HG02759 (cell line): Measurements from ENCODE around the gene LLGL2.
A peak's percentile ranks its signal among the peaks of the same experiment; 100 is the strongest.
"Not testable (repeated sequence)": the region's sequence is repeated elsewhere in the genome, so short reads cannot be mapped to it uniquely, and the experiment has no call there.

Experiments used
- ATAC-seq: cut with Tn5 transposase; IDR thresholded peaks from one replicate; pipeline ENCODE4 v1.9.1; 2021; ENCODE audit warnings: mild to moderate bottlenecking, moderate library complexity; ENCODE audit not compliant: unreplicated experiment

LLGL2 gene

GRCh38 chr17:75588596-75589011, 63.1 kb downstream of the LLGL2 start:
- peak; percentile 23 for ATAC-seq

GRCh38 chr17:75589012-75589918, 63.8 kb downstream of the LLGL2 start:
- peak; percentile 86 for ATAC-seq

- ATAC-seq = no peak
Measured at GRCh38 chr17:75589919-75590303, 64.4 kb downstream of the LLGL2 start.

GRCh38 chr17:75590314-75590761, 64.8 kb downstream of the LLGL2 start:
- ATAC-seq = no peak

GRCh38 chr17:75590849-75591721, 65.6 kb downstream of the LLGL2 start:
- ATAC-seq = no peak

- no peak for ATAC-seq
Measured at GRCh38 chr17:75591722-75592302, 66.3 kb downstream of the LLGL2 start.

GRCh38 chr17:75592348-75593020, 67.0 kb downstream of the LLGL2 start:
- ATAC-seq = no peak

GRCh38 chr17:75593430-75593829, 67.9 kb downstream of the LLGL2 start:
- ATAC-seq = not testable (repeated sequence)

- ATAC-seq = no peak
Measured at GRCh38 chr17:75594499-75595283, 69.2 kb downstream of the LLGL2 start.

GRCh38 chr17:75595284-75595919, 69.9 kb downstream of the LLGL2 start:
- no peak for ATAC-seq

- no peak for ATAC-seq
Measured at GRCh38 chr17:75595920-75596313, 70.4 kb downstream of the LLGL2 start.

- ATAC-seq = no peak
Measured at GRCh38 chr17:75596320-75597087, 71.0 kb downstream of the LLGL2 start.

GRCh38 chr17:75601057-75601987, 75.8 kb downstream of the LLGL2 start:
- ATAC-seq = no peak

- no peak for ATAC-seq
Measured at GRCh38 chr17:75602644-75603043, 77.1 kb downstream of the LLGL2 start.

GRCh38 chr17:75603123-75603522, 77.6 kb downstream of the LLGL2 start:
- ATAC-seq = no peak

GRCh38 chr17:75604034-75604695, 78.7 kb downstream of the LLGL2 start:
- ATAC-seq = no peak

GRCh38 chr17:75605790-75606189, 80.3 kb downstream of the LLGL2 start:
- no peak for ATAC-seq
